Coronary artery (tissue), 2 donors: ENCODE results near the gene ALPK3.

Experiments used
- DNase-seq: peaks from one replicate; pipeline ENCODE4 v3.0.0-alpha.2; 2017; ENCODE audit warnings: low spot score
- H3K27ac ChIP-seq, 2 donors: fragments of 200-600 bp; sonication (generic); one replicate each; pipeline ENCODE4 v1.5.1; 2016 to 2019
- H3K4me3 ChIP-seq: fragments of 200-600 bp; sonication (generic); 2 replicates; pipeline ENCODE4 v1.5.1; 2016; ENCODE audit warnings: mild to moderate bottlenecking, moderate library complexity
- TF ChIP-seq, protein P1 (sequence below): fragments of 200-600 bp; sonication (generic); IDR thresholded peaks from one replicate; pipeline ENCODE4 v1.5.1; 2019; ENCODE audit warnings: antibody characterized with exemption

The ALPK3 gene

GRCh38 chr15:84823282-84823878 lies 6.2 kb downstream of the ALPK3 start:
- no peak overlapping the region for H3K4me3 ChIP-seq
- TF ChIP-seq, protein P1, sequence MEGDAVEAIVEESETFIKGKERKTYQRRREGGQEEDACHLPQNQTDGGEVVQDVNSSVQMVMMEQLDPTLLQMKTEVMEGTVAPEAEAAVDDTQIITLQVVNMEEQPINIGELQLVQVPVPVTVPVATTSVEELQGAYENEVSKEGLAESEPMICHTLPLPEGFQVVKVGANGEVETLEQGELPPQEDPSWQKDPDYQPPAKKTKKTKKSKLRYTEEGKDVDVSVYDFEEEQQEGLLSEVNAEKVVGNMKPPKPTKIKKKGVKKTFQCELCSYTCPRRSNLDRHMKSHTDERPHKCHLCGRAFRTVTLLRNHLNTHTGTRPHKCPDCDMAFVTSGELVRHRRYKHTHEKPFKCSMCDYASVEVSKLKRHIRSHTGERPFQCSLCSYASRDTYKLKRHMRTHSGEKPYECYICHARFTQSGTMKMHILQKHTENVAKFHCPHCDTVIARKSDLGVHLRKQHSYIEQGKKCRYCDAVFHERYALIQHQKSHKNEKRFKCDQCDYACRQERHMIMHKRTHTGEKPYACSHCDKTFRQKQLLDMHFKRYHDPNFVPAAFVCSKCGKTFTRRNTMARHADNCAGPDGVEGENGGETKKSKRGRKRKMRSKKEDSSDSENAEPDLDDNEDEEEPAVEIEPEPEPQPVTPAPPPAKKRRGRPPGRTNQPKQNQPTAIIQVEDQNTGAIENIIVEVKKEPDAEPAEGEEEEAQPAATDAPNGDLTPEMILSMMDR: no peak
- DNase-seq: peak; percentile 33
- H3K27ac ChIP-seq: peak overlapping the region; percentile 31 to 52

GRCh38 chr15:84824260-84825007 lies 7.3 kb downstream of the ALPK3 start:
- Histone ChIP-seq H3K27ac (peak overlapping the region; percentile 52 to 79), H3K4me3 (no peak overlapping the region)
- DNase-seq: no peak
- TF ChIP-seq, protein P1: no peak

- Histone ChIP-seq H3K4me3 (no peak overlapping the region), H3K27ac (peak overlapping the region; percentile 18 to 79)
- TF ChIP-seq, protein P1: no peak
- no peak for DNase-seq
Observed at GRCh38 chr15:84826369-84826823, 9.2 kb downstream of the ALPK3 start.

- TF ChIP-seq, protein P1: no peak
- no peak for DNase-seq
Observed at GRCh38 chr15:84827246-84827645, 10.1 kb downstream of the ALPK3 start.

GRCh38 chr15:84828086-84828908 lies 11.1 kb downstream of the ALPK3 start:
- peak overlapping the region; percentile 71 to 79 for H3K27ac ChIP-seq
- DNase-seq: no peak
- TF ChIP-seq, protein P1: no peak

More at GRCh38 chr15:84827246-84827645, 10.1 kb downstream of the ALPK3 start:
- no peak overlapping the region for H3K4me3 ChIP-seq
- H3K27ac ChIP-seq: peak overlapping the region; percentile 16 to 79

DNA sequence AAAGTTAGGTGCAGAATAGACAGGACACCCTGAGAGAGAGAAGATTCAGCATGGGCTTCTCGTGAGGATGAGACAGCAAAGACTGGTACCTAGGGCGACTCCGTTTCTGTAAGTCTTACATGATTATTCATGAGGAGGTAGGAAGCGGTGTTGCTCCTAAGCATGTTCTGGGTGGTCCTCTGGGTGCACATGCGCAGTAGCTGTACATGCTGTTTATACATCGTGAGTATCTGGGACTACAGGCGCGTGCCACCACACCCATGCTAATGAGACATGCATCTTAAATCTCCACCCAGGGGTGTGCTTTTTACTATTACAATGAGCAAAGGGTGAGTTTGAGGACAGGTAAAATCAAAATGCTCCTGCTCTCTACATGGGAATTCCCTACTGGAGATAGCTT lies 12.3 kb downstream of the ALPK3 start:
- H3K4me3 ChIP-seq: no peak overlapping the region
- TF ChIP-seq, protein P1: no peak
- DNase-seq: no peak
- no peak overlapping the region for H3K27ac ChIP-seq

More at GRCh38 chr15:84828086-84828908, 11.1 kb downstream of the ALPK3 start:
- peak overlapping the region; percentile 15 for H3K4me3 ChIP-seq
